GM19193 (cell line): Measurements from ENCODE around the gene NEU2.

Experiments used
- POLR2A ChIP-seq: IDR thresholded peaks from 4 replicates; pipeline ENCODE4 v1.6.1; 2011; ENCODE audit not compliant: insufficient read depth, insufficient read length; ENCODE audit errors: extremely low read depth

NEU2 gene

GRCh38 chr2:233058717-233059546, 26.5 kb downstream of the NEU2 start:
- no peak for TF ChIP-seq POLR2A

DNA sequence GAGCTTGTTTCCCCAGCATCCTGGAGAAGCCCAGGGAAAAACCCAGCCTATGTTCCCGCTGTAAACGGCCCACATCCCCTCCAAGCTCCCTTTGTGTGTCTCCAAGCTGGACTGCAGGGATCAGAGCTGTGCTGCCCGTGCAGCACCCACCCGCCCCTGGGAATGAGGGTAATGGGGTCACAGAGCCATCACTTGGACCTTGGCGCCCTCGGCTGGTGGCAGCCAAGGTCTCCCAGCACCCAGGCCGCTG, 27.0 kb downstream of the NEU2 start:
- no peak for TF ChIP-seq POLR2A

- peak; percentile 93 for TF ChIP-seq POLR2A
Observed at GRCh38 chr2:233059797-233060500, 27.5 kb downstream of the NEU2 start, which contains the start of gene INPP5D. TSS of gene INPP5D (plus strand) at chr2:233060342. CDS start at chr2:233060479, 137 bp downstream.

- TF ChIP-seq POLR2A, result no peak
Observed at GRCh38 chr2:233060501-233060979, 28.1 kb downstream of the NEU2 start.

DNA sequence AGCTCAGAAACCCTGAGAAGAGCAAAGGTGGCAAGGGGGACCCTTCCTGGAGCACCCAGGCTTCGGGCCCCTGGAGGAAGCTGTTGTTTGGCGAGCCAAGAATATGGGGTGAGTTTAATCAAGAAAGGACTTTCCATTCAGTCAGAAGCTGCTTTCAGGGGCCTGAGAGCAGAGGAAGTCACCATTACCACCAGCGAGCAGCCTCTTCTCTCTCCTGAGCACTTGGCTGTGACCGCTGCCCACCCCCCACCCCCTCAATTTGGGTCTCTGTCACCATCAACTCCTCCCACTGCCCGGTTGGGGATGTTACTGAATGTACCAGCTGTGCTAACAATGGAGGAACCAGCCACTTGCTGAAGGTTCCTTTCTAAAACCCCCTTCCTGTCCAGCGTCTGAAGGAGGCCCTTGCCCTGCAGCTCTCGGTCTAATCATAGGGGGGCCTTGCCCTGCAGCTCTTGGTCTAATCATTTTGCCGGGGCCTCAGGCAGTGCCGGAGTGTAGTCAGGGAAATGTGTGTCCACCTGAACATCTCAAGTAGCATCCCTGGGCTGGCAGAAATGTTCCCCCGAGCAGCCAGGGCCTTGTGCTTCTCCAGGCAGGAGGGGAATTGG, 28.6 kb downstream of the NEU2 start:
- TF ChIP-seq POLR2A, result peak; percentile 74

GRCh38 chr2:233061591-233062450, 29.3 kb downstream of the NEU2 start:
- TF ChIP-seq POLR2A, result peak; percentile 38

DNA sequence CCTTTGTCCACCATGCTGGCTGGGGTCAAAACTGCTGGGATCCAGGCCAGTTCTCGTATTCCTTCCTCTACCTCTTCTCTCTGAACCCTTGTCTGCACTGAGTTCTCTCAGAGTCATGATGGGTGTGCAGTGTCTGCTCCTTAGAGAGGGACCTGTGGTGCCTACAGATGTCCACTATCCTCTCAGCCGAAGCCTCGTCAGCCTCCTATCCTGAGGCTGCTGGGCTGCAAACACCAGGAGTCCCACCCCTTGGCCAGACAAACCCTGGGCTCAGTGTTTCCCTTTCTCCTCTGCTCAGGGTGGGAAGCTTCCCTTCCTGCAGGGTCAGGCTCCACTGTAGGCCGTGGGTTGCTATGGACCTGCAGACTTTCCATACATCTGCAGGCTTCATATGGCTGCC, 30.0 kb downstream of the NEU2 start:
- no peak for TF ChIP-seq POLR2A

DNA sequence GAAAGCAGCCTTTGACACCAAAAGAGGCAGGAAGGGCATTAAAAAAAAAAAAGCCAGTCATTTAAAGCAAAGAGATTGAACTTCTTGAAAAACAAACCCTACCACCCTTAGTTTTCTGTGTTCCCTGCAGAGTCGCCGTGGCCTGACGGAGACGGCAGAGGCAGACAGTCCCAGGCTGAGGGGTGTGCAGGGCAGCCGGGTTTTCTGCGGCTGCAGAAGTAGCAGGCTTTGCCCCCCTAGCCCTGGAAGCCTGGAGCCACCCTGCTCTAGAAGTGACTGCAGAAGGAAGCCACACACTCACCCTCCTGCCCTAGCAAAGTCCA, 30.4 kb downstream of the NEU2 start:
- TF ChIP-seq POLR2A, result no peak

GRCh38 chr2:233063269-233063975, 30.9 kb downstream of the NEU2 start:
- peak; percentile 90 for TF ChIP-seq POLR2A

DNA sequence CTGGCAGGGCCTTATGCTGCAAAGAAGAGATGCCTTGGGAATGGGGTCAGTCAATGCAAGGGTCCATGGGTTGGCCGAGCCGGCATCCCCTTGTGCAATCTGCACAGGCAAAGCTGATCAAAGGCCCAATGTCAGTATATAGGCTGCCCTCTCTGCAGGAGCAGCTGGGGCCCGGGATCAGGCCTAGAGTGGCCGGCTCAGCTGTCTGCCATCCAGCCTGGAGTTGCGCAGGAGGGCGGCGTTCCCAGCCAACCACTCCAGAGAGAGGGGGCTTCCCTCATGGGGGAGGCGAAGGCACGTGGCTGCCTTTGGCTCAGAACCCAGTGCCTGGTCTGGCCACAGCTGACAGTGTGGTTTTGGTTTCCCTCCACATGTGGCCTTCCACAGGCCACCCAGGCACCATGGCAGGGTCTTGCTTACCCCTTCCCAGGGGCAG, 31.5 kb downstream of the NEU2 start:
- peak; percentile 1 for TF ChIP-seq POLR2A

GRCh38 chr2:233064530-233065199, 32.2 kb downstream of the NEU2 start:
- TF ChIP-seq POLR2A, result no peak

- TF ChIP-seq POLR2A, result no peak
Observed at GRCh38 chr2:233065954-233066470, 33.5 kb downstream of the NEU2 start.

DNA sequence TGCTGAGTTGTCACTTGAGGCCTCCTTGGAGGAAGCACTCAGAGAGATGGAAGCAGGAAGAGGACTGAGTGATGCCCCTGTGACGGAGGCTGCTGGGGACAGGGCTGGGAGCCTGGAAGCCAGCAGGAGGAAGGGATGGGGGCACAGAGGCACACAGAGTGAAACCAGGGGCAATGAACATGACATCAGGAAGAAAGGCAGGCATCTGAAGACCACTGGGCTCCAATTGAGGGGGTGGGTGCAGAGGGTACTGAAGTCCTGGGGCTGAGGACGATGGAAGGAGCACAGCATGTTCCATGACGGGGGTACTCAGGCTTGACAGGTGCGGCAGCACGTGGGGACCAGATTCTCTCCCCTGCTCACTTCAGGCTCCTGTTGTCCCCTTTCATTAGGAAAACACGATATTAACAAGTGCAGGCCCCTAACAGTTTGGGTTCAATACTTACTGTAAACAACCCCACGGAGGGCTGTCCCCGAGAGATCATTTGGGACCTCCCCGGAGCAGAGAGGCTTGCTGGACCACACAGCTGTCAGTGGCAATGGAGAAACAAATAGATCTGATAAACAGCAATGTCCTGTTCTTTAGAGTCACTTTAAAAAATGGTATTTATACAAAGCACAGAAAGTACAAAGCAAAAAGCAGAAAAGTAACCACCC, 36.4 kb downstream of the NEU2 start:
- TF ChIP-seq POLR2A, result peak; percentile 35
